ENCODE results near the gene TFPI. TPM values are rescaled to one million over a fixed set of nuclear protein-coding genes. Genes with fewer than 3 reads are reported as not detected.
"Not testable (repeated sequence)": the region's sequence is repeated elsewhere in the genome, so short reads cannot be mapped to it uniquely, and the experiment has no call there.

TFPI gene
- total and polyA plus RNA-seq, 3 experiments from 2014 or later, result not detected

DNA sequence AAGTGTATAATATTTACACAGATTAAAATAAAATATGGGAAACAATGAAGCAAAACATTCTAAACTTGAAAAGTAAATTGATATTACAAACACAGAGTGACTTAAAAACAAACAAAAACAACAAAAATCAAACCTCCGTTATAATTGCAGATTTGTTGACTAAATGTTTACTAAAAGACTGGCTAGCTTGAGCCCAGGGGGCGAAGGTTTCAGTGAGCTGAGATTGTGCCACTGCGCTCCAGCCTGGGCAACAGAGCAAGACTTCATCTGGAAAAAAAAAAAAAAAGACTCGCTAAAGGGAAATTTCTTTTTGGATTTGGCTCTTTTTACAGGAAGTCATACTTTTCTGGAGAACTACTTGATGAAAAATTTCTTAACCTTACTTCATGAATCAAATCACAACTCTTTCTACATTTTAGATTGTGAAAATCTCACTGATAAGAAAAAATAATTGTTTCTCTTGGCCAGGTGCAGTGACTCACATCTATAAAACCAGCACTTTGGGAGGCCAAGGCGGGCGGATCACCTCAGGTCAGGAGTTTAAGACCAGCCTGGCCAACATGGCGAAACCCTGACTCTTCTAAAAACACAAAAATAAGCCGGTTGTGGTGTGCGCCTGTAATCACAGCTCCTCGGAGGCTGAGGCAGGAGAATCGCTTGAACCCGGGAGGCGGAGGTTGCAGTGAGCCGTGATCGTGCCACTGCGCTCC lies 9.7 kb downstream of the TFPI start:
- no peak for DNase-seq
- Mint-ChIP-seq H3K4me3 (no peak overlapping the region), H3K9me3 (peaks cover 0 to 11% (median 3%) of the 10 kb centered on the region in 5 donors), H3K36me3 (no peaks in the 10 kb centered on the region), H3K4me1 (no peaks in the 10 kb centered on the region), H3K27me3 (no peaks in the 10 kb centered on the region), H3K27ac (no peak overlapping the region)
- H3K27ac ChIP-seq (ENCODE audit: low read depth, low read length), result no peak overlapping the region
- H3K4me3 ChIP-seq (ENCODE audit: low read length), result no peak overlapping the region
- no peaks in the 10 kb centered on the region for H3K9me3 ChIP-seq (ENCODE audit: low read length)
- CTCF ChIA-PET, result no interaction called here
- H3K27me3 ChIP-seq (ENCODE audit: insufficient read depth, low read length, poor library complexity, severe bottlenecking), result no peaks in the 10 kb centered on the region
- H3K4me1 ChIP-seq (ENCODE audit: insufficient read depth, low read length), result no peaks in the 10 kb centered on the region
- POLR2A ChIA-PET, result no interaction called here
- H3K36me3 ChIP-seq (ENCODE audit: insufficient read depth, low read length), result no peaks in the 10 kb centered on the region

DNA sequence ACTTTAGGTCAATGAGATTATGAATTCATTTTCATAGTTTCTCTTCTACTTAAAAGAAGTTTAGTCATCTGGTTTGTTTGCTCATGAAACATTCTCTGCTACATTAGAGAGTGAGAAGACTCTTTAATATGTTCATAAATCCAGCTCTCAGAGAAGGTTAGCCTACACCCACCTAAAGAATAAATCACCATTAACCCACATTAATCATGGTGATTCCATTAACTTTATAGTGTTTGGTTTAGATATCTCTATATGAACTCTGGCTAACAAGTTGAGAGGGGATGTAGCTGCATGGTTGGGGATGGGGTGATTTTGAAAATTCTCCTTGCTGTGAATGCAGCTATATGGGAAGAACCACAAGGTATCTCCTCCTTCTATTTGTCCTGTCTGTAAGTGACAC lies 10.7 kb downstream of the TFPI start:
- Mint-ChIP-seq H3K36me3 (no peaks in the 10 kb centered on the region), H3K4me1 (no peaks in the 10 kb centered on the region), H3K27ac (no peak overlapping the region), H3K4me3 (no peak overlapping the region), H3K9me3 (peaks cover 0 to 8% (median 4%) of the 10 kb centered on the region in 5 donors), H3K27me3 (no peaks in the 10 kb centered on the region)
- Histone ChIP-seq H3K36me3 (ENCODE audit: insufficient read depth, low read length) (no peaks in the 10 kb centered on the region), H3K9me3 (ENCODE audit: low read length) (no peaks in the 10 kb centered on the region), H3K27ac (ENCODE audit: low read depth, low read length) (no peak overlapping the region), H3K27me3 (ENCODE audit: insufficient read depth, low read length, poor library complexity, severe bottlenecking) (no peaks in the 10 kb centered on the region), H3K4me1 (ENCODE audit: insufficient read depth, low read length) (no peaks in the 10 kb centered on the region), H3K4me3 (ENCODE audit: low read length) (no peak overlapping the region)
- CTCF ChIA-PET, result no interaction called here
- DNase-seq, result no peak
- POLR2A ChIA-PET, result no interaction called here

DNA sequence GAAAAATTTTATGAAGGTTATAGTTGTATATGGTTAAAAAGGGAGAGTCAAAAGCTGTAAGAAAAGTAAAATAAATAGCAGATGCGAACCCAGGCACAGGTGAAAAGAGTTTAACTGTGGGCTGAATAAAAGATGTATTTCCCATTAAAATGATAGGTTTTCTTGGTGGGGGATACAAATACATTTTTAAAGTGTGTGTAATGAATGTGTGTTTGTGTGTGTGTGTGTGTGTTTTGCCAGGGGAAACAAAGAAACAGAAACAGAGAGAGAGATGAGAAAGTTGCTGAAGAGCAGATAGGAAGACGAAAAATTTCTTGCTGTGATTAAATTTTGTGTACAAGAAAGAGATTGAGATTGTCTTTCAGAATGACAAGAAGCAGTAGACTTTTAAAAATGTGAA lies 12.1 kb downstream of the TFPI start:
- Histone ChIP-seq H3K27ac (ENCODE audit: low read depth, low read length) (no peak overlapping the region), H3K9me3 (ENCODE audit: low read length) (no peaks in the 10 kb centered on the region), H3K27me3 (ENCODE audit: insufficient read depth, low read length, poor library complexity, severe bottlenecking) (no peaks in the 10 kb centered on the region), H3K36me3 (ENCODE audit: insufficient read depth, low read length) (no peaks in the 10 kb centered on the region), H3K4me1 (ENCODE audit: insufficient read depth, low read length) (no peaks in the 10 kb centered on the region), H3K4me3 (ENCODE audit: low read length) (no peak overlapping the region)
- no peak overlapping the region for H3K4me3 Mint-ChIP-seq
- H3K4me1 Mint-ChIP-seq, result no peaks in the 10 kb centered on the region
- no peak overlapping the region for H3K27ac Mint-ChIP-seq
- DNase-seq, result no peak
- H3K9me3 Mint-ChIP-seq, result peaks cover 0 to 13% (median 6%) of the 10 kb centered on the region in 5 donors
- CTCF ChIA-PET, result no interaction called here
- H3K36me3 Mint-ChIP-seq, result no peaks in the 10 kb centered on the region
- no peaks in the 10 kb centered on the region for H3K27me3 Mint-ChIP-seq
- POLR2A ChIA-PET, result no interaction called here

GRCh38 chr2:187541086-187542085 lies 12.8 kb downstream of the TFPI start:
- ChIA-PET CTCF (no interaction called here), POLR2A (no interaction called here)
- Histone ChIP-seq H3K36me3 (ENCODE audit: insufficient read depth, low read length) (no peaks in the 10 kb centered on the region), H3K4me3 (ENCODE audit: low read length) (no peak overlapping the region), H3K4me1 (ENCODE audit: insufficient read depth, low read length) (no peaks in the 10 kb centered on the region), H3K27ac (ENCODE audit: low read depth, low read length) (no peak overlapping the region), H3K9me3 (ENCODE audit: low read length) (no peaks in the 10 kb centered on the region), H3K27me3 (ENCODE audit: insufficient read depth, low read length, poor library complexity, severe bottlenecking) (no peaks in the 10 kb centered on the region)
- H3K27me3 Mint-ChIP-seq, result no peaks in the 10 kb centered on the region
- no peak overlapping the region for H3K27ac Mint-ChIP-seq
- H3K4me3 Mint-ChIP-seq, result no peak overlapping the region
- no peak for DNase-seq
- H3K36me3 Mint-ChIP-seq, result no peaks in the 10 kb centered on the region
- peaks cover 0 to 13% (median 8%) of the 10 kb centered on the region in 5 donors for H3K9me3 Mint-ChIP-seq
- H3K4me1 Mint-ChIP-seq, result no peaks in the 10 kb centered on the region

- H3K27ac ChIP-seq (ENCODE audit: low read depth, low read length); H3K4me3 Mint-ChIP-seq; POLR2A ChIA-PET; H3K9me3 ChIP-seq (ENCODE audit: low read length); H3K27me3 ChIP-seq (ENCODE audit: insufficient read depth, low read length, poor library complexity, severe bottlenecking); H3K4me1 Mint-ChIP-seq; H3K36me3 Mint-ChIP-seq; H3K4me3 ChIP-seq (ENCODE audit: low read length); H3K27me3 Mint-ChIP-seq; H3K4me1 ChIP-seq (ENCODE audit: insufficient read depth, low read length); CTCF ChIA-PET; DNase-seq; H3K27ac Mint-ChIP-seq; H3K36me3 ChIP-seq (ENCODE audit: insufficient read depth, low read length): not testable (repeated sequence)
- peaks cover 0 to 14% (median 8%) of the 10 kb centered on the region in 5 donors for H3K9me3 Mint-ChIP-seq
Observed at GRCh38 chr2:187538222-187538621, 16.0 kb downstream of the TFPI start.

DNA sequence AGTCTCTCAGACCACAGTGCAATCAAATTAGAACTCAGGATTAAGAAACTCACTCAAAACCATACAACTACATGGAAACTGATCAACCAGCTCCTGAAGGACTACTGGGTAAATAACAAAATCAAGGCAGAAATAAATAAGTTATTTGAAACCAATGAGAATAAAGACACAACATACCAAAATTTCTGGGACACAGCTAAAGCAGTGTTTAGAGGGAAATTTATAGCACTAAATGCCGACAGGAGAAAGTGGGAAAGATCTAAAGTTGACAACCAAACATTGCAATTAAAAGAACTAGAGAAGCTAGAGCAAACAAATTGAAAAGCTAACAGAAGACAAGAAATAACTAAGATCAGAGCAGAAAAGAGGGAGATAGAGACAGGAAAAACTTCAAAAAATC lies 18.9 kb downstream of the TFPI start:
- H3K27me3 Mint-ChIP-seq; H3K27me3 ChIP-seq (ENCODE audit: insufficient read depth, low read length, poor library complexity, severe bottlenecking); H3K4me1 ChIP-seq (ENCODE audit: insufficient read depth, low read length); H3K27ac ChIP-seq (ENCODE audit: low read depth, low read length); H3K9me3 ChIP-seq (ENCODE audit: low read length); H3K36me3 Mint-ChIP-seq; CTCF ChIA-PET; H3K4me3 Mint-ChIP-seq; DNase-seq; H3K4me3 ChIP-seq (ENCODE audit: low read length); POLR2A ChIA-PET; H3K36me3 ChIP-seq (ENCODE audit: insufficient read depth, low read length); H3K4me1 Mint-ChIP-seq; H3K27ac Mint-ChIP-seq: not testable (repeated sequence)
- H3K9me3 Mint-ChIP-seq, result peaks cover 0 to 14% (median 4%) of the 10 kb centered on the region in 5 donors

GRCh38 chr2:187532333-187533120 lies 21.7 kb downstream of the TFPI start:
- no peak overlapping the region for H3K27ac Mint-ChIP-seq
- H3K9me3 Mint-ChIP-seq, result peaks cover 0 to 12% (median 3%) of the 10 kb centered on the region in 5 donors
- H3K36me3 Mint-ChIP-seq, result no peaks in the 10 kb centered on the region
- Histone ChIP-seq H3K4me3 (ENCODE audit: low read length) (no peak overlapping the region), H3K27me3 (ENCODE audit: insufficient read depth, low read length, poor library complexity, severe bottlenecking) (no peaks in the 10 kb centered on the region), H3K4me1 (ENCODE audit: insufficient read depth, low read length) (no peaks in the 10 kb centered on the region), H3K36me3 (ENCODE audit: insufficient read depth, low read length) (no peaks in the 10 kb centered on the region), H3K9me3 (ENCODE audit: low read length) (no peaks in the 10 kb centered on the region), H3K27ac (ENCODE audit: low read depth, low read length) (no peak overlapping the region)
- ChIA-PET POLR2A (no interaction called here), CTCF (no interaction called here)
- H3K4me1 Mint-ChIP-seq, result no peaks in the 10 kb centered on the region
- DNase-seq, result no peak
- H3K4me3 Mint-ChIP-seq, result no peak overlapping the region
- peaks cover 0 to 1% of the 10 kb centered on the region in 2 donors for H3K27me3 Mint-ChIP-seq

Data from CD8-positive, alpha-beta memory T cell (primary cell).